ENCODE measurements around the gene ZNF679.
"Not testable (repeated sequence)": the region's sequence is repeated elsewhere in the genome, so short reads cannot be mapped to it uniquely, and the experiment has no call there.

ZNF679 gene

GRCh38 chr7:64228174-64228573, at the start of gene ZNF679:
Gene ZNF679, plus strand, starts transcription at chr7:64228474. Its CDS starts 20,644 bp downstream, at chr7:64249118.
- H3K27ac Mint-ChIP-seq; H3K27me3 Mint-ChIP-seq (ENCODE audit: low read depth, poor library complexity); H3K36me3 Mint-ChIP-seq (ENCODE audit: low read depth); H3K4me3 Mint-ChIP-seq; H3K4me1 Mint-ChIP-seq; DNase-seq: not testable (repeated sequence)
- H3K9me3 Mint-ChIP-seq = peaks cover 95% of the 10 kb centered on the region

GRCh38 chr7:64180989-64181388, 47.3 kb upstream of the ZNF679 start:
- Mint-ChIP-seq H3K9me3 (peaks cover 68% of the 10 kb centered on the region), H3K27me3 (ENCODE audit: low read depth, poor library complexity) (no peaks in the 10 kb centered on the region), H3K4me3 (no peak overlapping the region), H3K27ac (no peak overlapping the region), H3K4me1 (no peaks in the 10 kb centered on the region), H3K36me3 (ENCODE audit: low read depth) (no peaks in the 10 kb centered on the region)
- no peak for TF ChIP-seq CTCF (IDR thresholded peaks at IDR 0.05)
- no peak for DNase-seq

GRCh38 chr7:64181586-64181985, 46.7 kb upstream of the ZNF679 start:
- Mint-ChIP-seq H3K4me1 (no peaks in the 10 kb centered on the region), H3K27me3 (ENCODE audit: low read depth, poor library complexity) (no peaks in the 10 kb centered on the region), H3K27ac (no peak overlapping the region), H3K9me3 (peaks cover 70% of the 10 kb centered on the region), H3K4me3 (no peak overlapping the region), H3K36me3 (ENCODE audit: low read depth) (no peaks in the 10 kb centered on the region)
- TF ChIP-seq CTCF (IDR thresholded peaks at IDR 0.05) = no peak
- no peak for DNase-seq

GRCh38 chr7:64182036-64182790, 46.1 kb upstream of the ZNF679 start:
- Mint-ChIP-seq H3K9me3 (peaks cover 71% of the 10 kb centered on the region), H3K27me3 (ENCODE audit: low read depth, poor library complexity) (no peaks in the 10 kb centered on the region), H3K27ac (no peak overlapping the region), H3K36me3 (ENCODE audit: low read depth) (no peaks in the 10 kb centered on the region), H3K4me1 (no peaks in the 10 kb centered on the region), H3K4me3 (no peak overlapping the region)
- no peak for TF ChIP-seq CTCF (IDR thresholded peaks at IDR 0.05)
- DNase-seq = no peak

- TF ChIP-seq CTCF (IDR thresholded peaks at IDR 0.05) = no peak
- no peak overlapping the region for H3K27ac Mint-ChIP-seq
- H3K4me3 Mint-ChIP-seq = no peak overlapping the region
- no peaks in the 10 kb centered on the region for H3K27me3 Mint-ChIP-seq (ENCODE audit: low read depth, poor library complexity)
- peaks cover 71% of the 10 kb centered on the region for H3K9me3 Mint-ChIP-seq
- no peaks in the 10 kb centered on the region for H3K36me3 Mint-ChIP-seq (ENCODE audit: low read depth)
- H3K4me1 Mint-ChIP-seq = no peaks in the 10 kb centered on the region
- no peak for DNase-seq
Observed at GRCh38 chr7:64183126-64183742, 45.0 kb upstream of the ZNF679 start.

GRCh38 chr7:64183827-64184372, 44.4 kb upstream of the ZNF679 start:
- no peak for TF ChIP-seq CTCF (IDR thresholded peaks at IDR 0.05)
- no peak overlapping the region for H3K4me3 Mint-ChIP-seq
- H3K27me3 Mint-ChIP-seq (ENCODE audit: low read depth, poor library complexity) = no peaks in the 10 kb centered on the region
- H3K27ac Mint-ChIP-seq = no peak overlapping the region
- DNase-seq = no peak
- no peaks in the 10 kb centered on the region for H3K4me1 Mint-ChIP-seq
- peaks cover 69% of the 10 kb centered on the region for H3K9me3 Mint-ChIP-seq
- no peaks in the 10 kb centered on the region for H3K36me3 Mint-ChIP-seq (ENCODE audit: low read depth)

All from nephron progenitor cell (in vitro differentiated cells).